Posterior cingulate gyrus (tissue), 11 donors: Measurements from ENCODE around the gene NHS.

Source experiments
- DNase-seq, 10 donors: peaks; one replicate each; pipeline versions ENCODE4 v3.0.0 to v3.0.0-alpha.2; 2020 to 2021; ENCODE audit warnings: mixed read lengths in 3 of 10
- intact Hi-C: fragments of 100-400 bp; cut with DNase I; formaldehyde crosslinking; loops from one replicate; pipeline ENCODE4 v1.15.1; 2023

Gene NHS

GRCh38 chrX:17705211-17705610 is 330.2 kb downstream of the NHS start:
- intact Hi-C loops: no loop called here
- DNase-seq: no peak

- intact Hi-C loops: no loop called here
- DNase-seq: no peak
These were observed 331.7 kb downstream of the NHS start for GRCh38 chrX:17706676-17707075.

GRCh38 chrX:17707731-17708130 is 332.7 kb downstream of the NHS start:
- intact Hi-C loops: no loop called here
- no peak for DNase-seq

- intact Hi-C loops: no loop called here
- no peak for DNase-seq
These were observed 335.9 kb downstream of the NHS start for GRCh38 chrX:17710871-17711301.

- DNase-seq: no peak
- intact Hi-C loops: no loop called here
These were observed 338.3 kb downstream of the NHS start for GRCh38 chrX:17713288-17713687.

- intact Hi-C loops: no loop called here
These were observed 343.7 kb downstream of the NHS start for GRCh38 chrX:17718649-17719165.

GRCh38 chrX:17719711-17720110 is 344.7 kb downstream of the NHS start:
- no peak for DNase-seq
- intact Hi-C loops: no loop called here

More at GRCh38 chrX:17718649-17719165, 343.7 kb downstream of the NHS start:
- no peak for DNase-seq

- intact Hi-C loops: no loop called here
These were observed 346.7 kb downstream of the NHS start for GRCh38 chrX:17721715-17722114.

GRCh38 chrX:17725181-17725580 is 350.2 kb downstream of the NHS start:
- intact Hi-C loops: no loop called here
- no peak for DNase-seq

More at GRCh38 chrX:17721715-17722114, 346.7 kb downstream of the NHS start:
- DNase-seq: no peak

- intact Hi-C loops: no loop called here
These were observed 357.3 kb downstream of the NHS start for GRCh38 chrX:17732138-17732783.

GRCh38 chrX:17735406-17735805 is 360.4 kb downstream of the NHS start:
- no peak for DNase-seq
- intact Hi-C loops: no loop called here

More at GRCh38 chrX:17732138-17732783, 357.3 kb downstream of the NHS start:
- peak in 1 of 10 donors; percentile 64 for DNase-seq

- no peak for DNase-seq
- intact Hi-C loops: no loop called here
These were observed 361.5 kb downstream of the NHS start for GRCh38 chrX:17736478-17736855.

- intact Hi-C loops: no loop called here
- peak; percentile 91 to 99 (median 96) for DNase-seq
These were observed 362.1 kb downstream of the NHS start, which contains the start of gene SCML1 for GRCh38 chrX:17736856-17737709. TSS of gene SCML1 (plus strand) at chrX:17737493. CDS start at chrX:17744187, 6,694 bp downstream.

GRCh38 chrX:17737710-17737985 is 362.6 kb downstream of the NHS start:
- intact Hi-C loops: no loop called here
- peak in 1 of 10 donors; percentile 59 for DNase-seq

- intact Hi-C loops: no loop called here
- peak in 6 of 10 donors; percentile 13 to 83 (median 48) for DNase-seq
These were observed 363.1 kb downstream of the NHS start for GRCh38 chrX:17737986-17738713.

- DNase-seq: no peak
- intact Hi-C loops: no loop called here
These were observed 363.9 kb downstream of the NHS start for GRCh38 chrX:17738737-17739535.

- intact Hi-C loops: no loop called here
These were observed 365.4 kb downstream of the NHS start for GRCh38 chrX:17740137-17741122.

GRCh38 chrX:17741123-17741511 is 366.1 kb downstream of the NHS start:
- no peak for DNase-seq

More at GRCh38 chrX:17740137-17741122, 365.4 kb downstream of the NHS start:
- DNase-seq: no peak

GRCh38 chrX:17743913-17744312 is 368.9 kb downstream of the NHS start:
- DNase-seq: no peak

More at GRCh38 chrX:17741123-17741511, 366.1 kb downstream of the NHS start:
- intact Hi-C loops: no loop called here

More at GRCh38 chrX:17743913-17744312, 368.9 kb downstream of the NHS start:
- intact Hi-C loops: no loop called here
